Retinal pigment epithelial cell (primary cell): ENCODE data around the gene ANKRD17.
"Not testable (repeated sequence)": the region's sequence is repeated elsewhere in the genome, so short reads cannot be mapped to it uniquely, and the experiment has no call there.

Experiments used
- DNase-seq: peaks from one replicate; pipeline ENCODE4 v3.0.0-alpha.2; 2010; ENCODE audit warnings: low read depth
- H3K4me3 ChIP-seq: 2 replicates; pipeline ENCODE4 v1.5.1; 2011; ENCODE audit warnings: mild to moderate bottlenecking, low read length, control low read depth, moderate library complexity
- TF ChIP-seq, protein P1 (sequence below): conservative IDR thresholded peaks from 2 replicates; pipeline ENCODE4 v1.5.1; 2011; ENCODE audit warnings: low read depth, low read length, control low read depth, inconsistent platforms

ANKRD17 gene

DNA sequence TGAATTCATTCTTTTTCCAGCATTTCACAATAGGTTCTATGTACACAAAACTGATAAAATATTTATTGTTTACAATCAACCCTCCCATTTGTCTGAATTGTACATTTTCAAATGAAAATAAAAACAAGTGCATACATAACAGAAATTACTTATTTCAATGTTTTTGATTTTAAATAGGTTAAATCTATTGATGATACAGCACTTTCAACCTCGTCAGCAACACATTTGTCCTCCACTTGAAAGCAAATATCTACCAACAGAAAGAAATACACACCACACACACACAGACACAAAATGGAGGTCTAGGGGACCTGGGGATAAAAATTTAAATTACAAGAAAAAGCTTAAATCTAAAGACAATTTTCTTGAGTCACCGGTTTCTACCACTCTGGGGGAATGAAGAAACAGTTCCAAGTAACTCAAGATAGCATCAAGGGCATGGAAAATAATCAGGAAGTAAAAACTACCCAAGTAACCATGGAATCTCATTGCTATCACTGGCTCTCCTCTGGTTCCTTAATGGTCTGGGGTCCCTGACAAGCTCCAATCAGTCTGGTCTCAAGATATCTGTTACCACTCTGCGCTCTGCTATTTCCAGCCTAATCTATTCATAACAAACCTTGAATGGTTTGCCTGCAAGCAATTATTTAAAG, 27.6 kb downstream of the ANKRD17 start:
- H3K4me3 ChIP-seq = no peak overlapping the region
- TF ChIP-seq, protein P1, sequence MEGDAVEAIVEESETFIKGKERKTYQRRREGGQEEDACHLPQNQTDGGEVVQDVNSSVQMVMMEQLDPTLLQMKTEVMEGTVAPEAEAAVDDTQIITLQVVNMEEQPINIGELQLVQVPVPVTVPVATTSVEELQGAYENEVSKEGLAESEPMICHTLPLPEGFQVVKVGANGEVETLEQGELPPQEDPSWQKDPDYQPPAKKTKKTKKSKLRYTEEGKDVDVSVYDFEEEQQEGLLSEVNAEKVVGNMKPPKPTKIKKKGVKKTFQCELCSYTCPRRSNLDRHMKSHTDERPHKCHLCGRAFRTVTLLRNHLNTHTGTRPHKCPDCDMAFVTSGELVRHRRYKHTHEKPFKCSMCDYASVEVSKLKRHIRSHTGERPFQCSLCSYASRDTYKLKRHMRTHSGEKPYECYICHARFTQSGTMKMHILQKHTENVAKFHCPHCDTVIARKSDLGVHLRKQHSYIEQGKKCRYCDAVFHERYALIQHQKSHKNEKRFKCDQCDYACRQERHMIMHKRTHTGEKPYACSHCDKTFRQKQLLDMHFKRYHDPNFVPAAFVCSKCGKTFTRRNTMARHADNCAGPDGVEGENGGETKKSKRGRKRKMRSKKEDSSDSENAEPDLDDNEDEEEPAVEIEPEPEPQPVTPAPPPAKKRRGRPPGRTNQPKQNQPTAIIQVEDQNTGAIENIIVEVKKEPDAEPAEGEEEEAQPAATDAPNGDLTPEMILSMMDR = no peak
- DNase-seq = no peak

DNA sequence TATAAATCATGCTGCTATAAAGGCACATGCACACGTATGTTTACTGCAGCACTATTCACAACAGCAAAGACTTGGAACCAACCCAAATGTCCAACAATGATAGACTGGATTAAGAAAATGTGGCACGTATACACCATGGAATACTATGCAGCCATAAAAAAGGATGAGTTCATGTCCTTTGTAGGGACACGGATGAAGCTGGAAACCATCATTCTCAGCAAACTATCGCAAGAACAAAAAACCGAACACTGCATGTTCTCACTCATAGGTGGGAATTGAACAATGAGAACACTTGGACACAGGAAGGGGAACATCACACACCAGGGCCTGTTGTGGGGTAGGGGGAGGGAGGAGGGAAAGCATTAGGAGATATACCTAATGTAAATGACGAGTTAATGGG, 29.8 kb downstream of the ANKRD17 start:
- DNase-seq, H3K4me3 ChIP-seq: not testable (repeated sequence)

DNA sequence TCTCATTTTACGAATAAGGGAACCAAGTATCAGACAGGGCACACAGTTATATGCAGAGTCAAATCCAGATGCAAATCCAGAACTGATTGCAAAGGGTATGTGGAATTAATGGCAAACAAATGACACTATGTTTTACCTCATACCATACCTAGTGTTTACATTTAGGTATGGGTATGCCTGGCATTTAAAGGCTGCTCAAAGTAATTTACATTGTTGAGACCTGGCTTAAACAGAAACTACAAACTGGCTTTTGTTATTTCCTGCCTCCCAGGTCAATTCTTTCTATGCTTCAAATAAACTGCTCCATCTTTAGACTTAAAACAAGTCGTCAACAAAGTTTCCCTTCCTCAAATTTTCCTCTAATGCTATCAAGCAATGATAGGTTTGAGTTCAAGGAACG, 33.7 kb downstream of the ANKRD17 start:
- TF ChIP-seq, protein P1 = no peak
- no peak for DNase-seq
- H3K4me3 ChIP-seq = no peak overlapping the region

DNA sequence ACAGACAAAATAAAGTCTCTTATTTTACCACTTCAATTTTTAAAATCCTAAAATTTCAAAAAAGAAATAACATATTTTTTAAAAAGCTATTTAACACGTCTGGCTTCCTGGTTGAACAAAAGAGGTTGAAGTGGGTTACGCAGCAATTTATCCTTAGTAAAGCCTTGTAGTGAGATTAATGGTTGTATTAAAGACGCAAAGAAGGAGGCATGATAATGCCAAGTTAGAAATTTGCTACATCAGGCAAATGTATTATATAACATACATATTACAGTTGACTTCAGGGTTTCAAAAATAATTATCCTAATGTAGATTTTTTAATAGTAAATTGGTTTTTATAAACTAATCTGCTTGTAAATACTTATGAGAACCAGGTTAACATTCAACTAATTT, 35.3 kb downstream of the ANKRD17 start:
- no peak for DNase-seq
- TF ChIP-seq, protein P1 = no peak
- H3K4me3 ChIP-seq = peak overlapping the region; percentile 86

DNA sequence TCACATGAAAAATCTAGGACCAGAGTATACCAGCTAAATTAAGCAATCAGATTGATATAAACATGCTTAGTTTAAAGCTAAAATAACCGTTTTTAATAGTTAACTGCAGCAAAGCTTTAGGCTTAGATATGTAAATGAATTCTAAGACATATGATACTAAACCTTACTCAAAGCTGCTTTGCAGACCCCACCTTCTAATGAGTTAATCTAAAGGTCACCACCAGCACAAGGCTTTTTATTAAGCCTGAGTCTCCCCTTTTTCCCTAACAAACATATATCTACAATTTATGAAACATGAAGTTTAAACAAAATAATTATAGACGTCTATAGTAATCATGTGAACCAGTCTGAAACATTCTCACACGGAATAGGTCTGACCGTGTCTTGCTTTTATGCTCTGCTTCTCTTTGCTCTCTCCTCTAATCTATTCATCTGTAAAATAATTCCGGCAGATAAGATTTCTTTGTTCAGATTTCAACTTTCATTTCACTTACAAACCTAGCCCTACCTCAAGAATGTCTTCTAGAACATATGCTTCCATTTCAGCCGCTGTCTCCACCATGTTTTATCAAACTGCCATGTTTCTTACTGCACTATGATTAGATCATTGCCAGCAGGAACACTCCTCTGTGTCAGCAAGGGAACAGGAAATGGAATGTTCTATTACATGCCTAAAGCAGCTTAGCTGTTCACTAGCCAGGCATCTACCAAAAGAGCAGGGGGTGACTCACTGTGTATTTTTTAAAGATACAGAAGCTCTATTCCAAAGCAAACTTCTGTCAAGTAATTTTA, 35.9 kb downstream of the ANKRD17 start:
- TF ChIP-seq, protein P1 = no peak
- DNase-seq = peak; percentile 91
- H3K4me3 ChIP-seq = peak overlapping the region; percentile 86

DNA sequence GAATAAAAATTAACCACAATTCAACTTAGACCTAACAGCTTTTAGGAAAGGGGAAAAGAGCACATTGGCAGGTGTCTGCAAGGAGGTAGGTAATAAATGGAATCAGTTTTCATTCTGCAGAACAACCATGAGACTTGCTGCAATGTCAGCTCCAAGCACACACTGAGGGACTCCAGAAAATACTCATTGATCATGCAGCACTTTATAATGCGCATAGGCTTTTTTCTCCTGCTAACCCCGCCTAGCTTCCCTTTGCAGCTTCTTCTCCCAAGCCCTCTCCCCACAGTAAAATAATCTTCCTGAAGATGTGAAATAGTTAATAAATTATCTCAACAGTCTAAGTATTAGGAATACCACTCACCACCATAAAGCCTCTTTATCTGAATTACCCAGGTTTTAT, 36.9 kb downstream of the ANKRD17 start:
- DNase-seq = no peak
- H3K4me3 ChIP-seq = peak overlapping the region; percentile 86

DNA sequence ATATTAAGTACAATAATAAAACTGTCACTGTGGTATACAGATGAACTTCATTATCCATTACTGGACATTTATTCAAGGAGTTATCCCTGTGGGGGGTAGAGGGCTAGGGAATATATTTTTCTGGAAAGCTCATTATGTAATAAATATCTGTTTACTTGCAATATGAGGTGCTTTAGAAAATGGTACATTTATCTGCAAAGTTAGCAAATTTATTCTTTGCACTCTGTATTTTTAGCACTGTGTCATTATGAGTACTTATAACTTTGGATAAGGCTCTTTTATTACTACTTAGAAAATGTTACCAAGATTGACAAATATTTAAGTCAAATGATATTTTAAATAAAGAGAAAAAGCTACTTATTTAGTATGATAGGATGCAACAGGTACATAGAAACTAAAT, 37.8 kb downstream of the ANKRD17 start:
- DNase-seq = no peak
- TF ChIP-seq, protein P1 = no peak
- H3K4me3 ChIP-seq = peak overlapping the region; percentile 1

More for the DNA sequence above, 36.9 kb downstream of the ANKRD17 start:
- TF ChIP-seq, protein P1 = no peak
